GM12891 (cell line): Measurements from ENCODE around the gene BTBD2.

Source experiments
- DNase-seq: peaks from one replicate; pipeline ENCODE4 v3.0.0; 2011; ENCODE audit warnings: low spot score; ENCODE audit not compliant: insufficient read length
- FAIRE-seq: peaks from 2 replicates; lab custom pipeline; 2011; peaks lifted over from hg19 to GRCh38; lab: Jason Lieb, UNC
- PAX5 ChIP-seq: IDR thresholded peaks from 2 replicates; pipeline ENCODE4 v1.6.1; 2011; ENCODE audit warnings: low read length, moderate library complexity, mild to moderate bottlenecking; ENCODE audit not compliant: insufficient read depth, severe bottlenecking
- POLR2A ChIP-seq: IDR thresholded peaks from 2 replicates; pipeline ENCODE4 v1.6.1; 2011; ENCODE audit warnings: low read depth, low read length, control low read depth
- POLR2AphosphoS5 ChIP-seq: IDR thresholded peaks from 2 replicates; pipeline ENCODE4 v1.6.1; 2011; ENCODE audit warnings: low read depth, low read length, control low read depth
- POU2F2 ChIP-seq: IDR thresholded peaks from 2 replicates; pipeline ENCODE4 v1.6.1; 2011; ENCODE audit warnings: low read depth, mild to moderate bottlenecking, control low read depth, low read length, moderate library complexity
- SPI1 ChIP-seq: IDR thresholded peaks from 2 replicates; pipeline ENCODE4 v1.6.1; 2011; ENCODE audit warnings: low read depth, low read length, control low read depth
- TAF1 ChIP-seq: IDR thresholded peaks from 2 replicates; pipeline ENCODE4 v1.6.1; 2011; ENCODE audit warnings: low read depth, low read length, control low read depth

The BTBD2 gene

DNA sequence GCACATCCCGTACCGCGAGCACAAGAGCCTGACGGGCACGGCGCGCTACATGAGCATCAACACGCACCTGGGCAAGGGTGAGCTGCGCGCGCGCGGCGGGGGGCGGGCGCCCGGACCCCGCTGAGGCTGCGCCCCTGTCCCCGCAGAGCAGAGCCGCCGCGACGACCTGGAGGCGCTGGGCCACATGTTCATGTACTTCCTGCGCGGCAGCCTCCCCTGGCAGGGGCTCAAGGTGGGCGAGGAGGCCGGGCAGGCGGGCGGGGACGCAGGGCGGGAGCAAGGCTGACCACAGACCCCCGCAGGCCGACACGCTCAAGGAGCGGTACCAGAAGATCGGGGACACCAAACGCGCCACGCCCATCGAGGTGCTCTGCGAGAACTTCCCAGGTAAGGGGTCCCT lies 36.5 kb downstream of the BTBD2 start:
- no peak for DNase-seq
- FAIRE-seq: no peak
- TF ChIP-seq POU2F2: no peak
- TF ChIP-seq TAF1: no peak
- no peak for TF ChIP-seq POLR2AphosphoS5
- no peak for TF ChIP-seq POLR2A
- no peak for TF ChIP-seq SPI1
- no peak for TF ChIP-seq PAX5

DNA sequence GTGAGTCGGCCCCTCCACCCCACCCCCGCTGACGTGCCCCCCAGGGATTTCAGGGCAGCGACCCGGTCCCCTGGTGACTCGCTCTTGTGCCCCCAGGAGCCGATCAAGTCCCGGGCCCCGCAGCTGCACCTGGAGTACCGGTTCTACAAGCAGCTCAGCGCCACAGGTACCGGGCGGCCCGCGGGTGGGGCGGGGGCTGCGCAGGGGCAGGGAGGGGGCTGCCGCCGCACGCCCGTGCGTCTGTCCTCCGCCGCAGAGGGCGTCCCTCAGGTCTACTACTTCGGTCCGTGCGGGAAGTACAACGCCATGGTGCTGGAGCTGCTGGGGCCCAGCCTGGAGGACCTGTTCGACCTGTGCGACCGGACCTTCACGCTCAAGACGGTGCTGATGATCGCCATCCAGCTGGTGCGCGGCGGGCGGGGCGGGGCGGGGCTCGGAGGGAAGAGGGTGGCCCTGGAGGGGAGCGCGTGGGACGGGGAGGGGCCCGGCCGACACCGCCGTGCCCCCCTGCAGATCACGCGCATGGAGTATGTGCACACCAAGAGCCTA lies 37.1 kb downstream of the BTBD2 start:
- DNase-seq (no peak), FAIRE-seq (no peak)
- TF ChIP-seq SPI1: no peak
- no peak for TF ChIP-seq PAX5

GRCh38 chr19:1977120-1977519 lies 38.4 kb downstream of the BTBD2 start:
- DNase-seq (no peak), FAIRE-seq (no peak)
- no peak for TF ChIP-seq POU2F2
- TF ChIP-seq TAF1: no peak
- TF ChIP-seq POLR2A: no peak
- TF ChIP-seq SPI1: no peak
- no peak for TF ChIP-seq POLR2AphosphoS5
- TF ChIP-seq PAX5: no peak

DNA sequence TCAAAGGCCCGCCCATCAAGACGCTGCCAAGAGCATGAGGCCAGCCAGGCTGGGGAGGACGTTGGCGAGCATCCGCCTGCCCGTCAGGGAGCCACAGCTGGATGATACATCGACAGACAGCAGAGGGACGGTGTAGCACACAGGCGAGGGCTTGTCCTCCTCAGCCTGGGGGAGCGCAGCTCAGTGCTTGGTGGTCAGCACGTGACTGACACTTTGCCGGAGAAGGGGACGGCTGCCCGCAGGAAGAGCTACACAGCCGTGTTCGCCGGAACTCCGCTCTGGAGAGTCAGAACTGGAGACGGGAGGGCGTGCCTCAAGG lies 40.4 kb downstream of the BTBD2 start:
- DNase-seq (no peak), FAIRE-seq (no peak)
- TF ChIP-seq POLR2AphosphoS5: no peak
- no peak for TF ChIP-seq POLR2A
- no peak for TF ChIP-seq POU2F2

DNA sequence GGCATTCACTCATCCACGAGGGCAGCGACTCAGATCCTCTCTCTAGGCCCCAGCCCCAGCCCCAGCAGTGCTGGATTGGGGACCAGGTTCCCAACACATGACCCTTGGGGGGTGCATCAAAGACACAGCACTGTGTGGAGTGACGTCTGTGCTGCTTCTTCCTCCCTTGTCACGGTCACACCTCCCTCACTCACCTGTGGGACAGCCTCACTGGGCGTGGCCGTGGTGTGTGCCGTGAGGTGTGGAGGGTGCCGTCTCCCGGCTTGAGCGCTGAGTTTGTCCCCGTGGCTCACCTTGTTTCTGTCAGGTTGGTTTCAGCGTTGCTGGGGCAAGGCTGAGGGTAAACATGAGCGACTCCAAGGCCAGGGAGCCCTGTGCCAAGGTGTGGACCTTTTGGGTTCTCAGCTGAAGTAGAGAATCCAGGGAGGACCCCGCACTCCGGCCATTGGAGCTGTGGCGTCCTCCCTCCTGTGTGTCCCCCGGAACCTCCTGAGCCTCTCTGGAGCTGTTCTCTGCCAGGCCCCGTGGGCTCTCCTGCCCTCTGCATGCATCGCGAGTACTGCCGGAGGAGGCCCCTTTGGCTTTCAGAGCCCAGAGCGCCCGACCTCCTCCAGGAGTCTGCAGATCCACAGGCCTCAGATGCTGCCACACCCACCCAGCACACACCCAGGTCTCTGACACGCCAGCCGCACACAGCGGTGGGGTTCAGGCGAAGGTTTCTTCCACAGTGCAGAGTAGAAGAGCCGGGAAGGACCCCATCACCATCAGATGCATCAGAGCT lies 40.9 kb downstream of the BTBD2 start:
- TF ChIP-seq POLR2A (no peak), PAX5 (no peak), POLR2AphosphoS5 (no peak), POU2F2 (no peak), SPI1 (no peak)
- no peak for FAIRE-seq
- no peak for DNase-seq

DNA sequence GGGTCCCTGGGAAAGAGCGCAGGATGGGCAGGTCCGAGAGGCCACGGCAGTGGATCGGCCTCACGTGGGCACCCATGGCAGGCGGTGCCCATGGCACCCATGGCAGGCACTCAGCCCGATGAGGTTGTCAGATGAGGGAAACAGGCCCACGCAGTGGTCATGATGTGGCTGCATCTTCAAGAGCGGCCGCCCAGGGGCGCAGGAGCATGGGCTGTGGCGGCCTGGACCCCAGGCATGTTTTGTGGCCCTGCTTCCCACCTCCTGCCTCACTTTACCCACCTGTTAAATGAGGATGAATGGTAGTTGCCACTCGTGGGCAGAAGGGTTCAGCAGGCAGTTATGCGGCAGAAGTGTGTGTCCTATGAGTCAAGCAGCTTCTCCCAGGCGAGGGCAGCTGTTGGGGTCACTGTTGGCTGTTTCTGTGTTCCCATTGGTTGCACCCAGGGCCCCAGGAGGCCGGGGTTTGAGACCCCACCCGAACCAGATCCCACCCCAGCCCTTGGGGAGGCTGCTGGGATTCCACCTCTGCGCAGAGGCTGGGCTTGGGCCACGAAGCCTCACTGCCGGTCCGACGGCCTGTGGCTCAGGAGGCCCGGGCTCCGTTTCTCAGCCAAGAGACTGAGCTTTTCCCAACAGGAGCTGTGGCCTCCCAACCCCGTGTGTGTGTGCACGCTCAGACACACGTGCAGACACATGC lies 44.6 kb downstream of the BTBD2 start:
- no peak for TF ChIP-seq POU2F2
- TF ChIP-seq SPI1: no peak
- TF ChIP-seq POLR2AphosphoS5: no peak
- TF ChIP-seq PAX5: no peak
- no peak for TF ChIP-seq TAF1
- TF ChIP-seq POLR2A: no peak
- FAIRE-seq (no peak), DNase-seq (no peak)

DNA sequence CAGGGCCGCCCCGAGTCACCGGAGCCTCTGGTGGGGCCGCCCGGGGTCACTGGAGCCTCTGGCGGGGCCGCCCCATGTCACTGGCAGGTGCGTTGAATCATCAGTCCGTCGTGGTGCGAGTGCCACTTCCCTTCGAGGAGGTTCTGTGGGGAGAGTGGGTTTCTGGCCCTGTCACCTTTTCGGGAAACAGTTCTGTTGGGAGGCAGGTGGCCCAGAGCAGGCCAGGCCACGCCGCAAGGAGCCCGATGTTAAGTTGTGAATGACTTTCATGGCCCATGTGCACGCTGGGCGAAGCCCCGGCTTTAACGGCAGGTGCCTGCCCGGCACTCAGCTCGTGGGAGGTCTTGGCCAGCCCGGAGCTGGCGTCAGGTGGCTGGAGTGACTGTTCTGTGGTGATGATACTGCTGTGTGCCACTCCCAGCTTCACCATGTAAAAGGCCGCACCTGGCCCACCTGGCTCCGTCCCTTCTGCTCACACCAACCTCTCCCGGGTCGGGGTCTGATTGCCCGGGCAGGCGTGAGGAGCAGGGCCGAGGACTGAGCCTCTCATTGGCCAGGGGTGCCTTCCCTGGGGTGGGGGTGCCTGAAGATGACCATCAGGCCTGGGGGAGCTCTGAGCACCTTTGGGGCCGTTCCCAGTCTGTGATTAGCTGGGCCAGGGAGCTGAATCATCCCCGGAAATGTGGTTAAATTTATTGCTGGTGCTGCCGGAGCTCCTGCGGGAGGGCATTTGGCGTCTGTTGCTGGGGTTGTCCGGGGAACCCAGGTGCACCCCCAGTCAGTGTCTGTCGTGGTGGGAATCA lies 45.3 kb downstream of the BTBD2 start:
- FAIRE-seq (no peak), DNase-seq (no peak)
- TF ChIP-seq POLR2AphosphoS5 (no peak), POLR2A (no peak), POU2F2 (no peak), SPI1 (no peak), TAF1 (no peak), PAX5 (no peak)

DNA sequence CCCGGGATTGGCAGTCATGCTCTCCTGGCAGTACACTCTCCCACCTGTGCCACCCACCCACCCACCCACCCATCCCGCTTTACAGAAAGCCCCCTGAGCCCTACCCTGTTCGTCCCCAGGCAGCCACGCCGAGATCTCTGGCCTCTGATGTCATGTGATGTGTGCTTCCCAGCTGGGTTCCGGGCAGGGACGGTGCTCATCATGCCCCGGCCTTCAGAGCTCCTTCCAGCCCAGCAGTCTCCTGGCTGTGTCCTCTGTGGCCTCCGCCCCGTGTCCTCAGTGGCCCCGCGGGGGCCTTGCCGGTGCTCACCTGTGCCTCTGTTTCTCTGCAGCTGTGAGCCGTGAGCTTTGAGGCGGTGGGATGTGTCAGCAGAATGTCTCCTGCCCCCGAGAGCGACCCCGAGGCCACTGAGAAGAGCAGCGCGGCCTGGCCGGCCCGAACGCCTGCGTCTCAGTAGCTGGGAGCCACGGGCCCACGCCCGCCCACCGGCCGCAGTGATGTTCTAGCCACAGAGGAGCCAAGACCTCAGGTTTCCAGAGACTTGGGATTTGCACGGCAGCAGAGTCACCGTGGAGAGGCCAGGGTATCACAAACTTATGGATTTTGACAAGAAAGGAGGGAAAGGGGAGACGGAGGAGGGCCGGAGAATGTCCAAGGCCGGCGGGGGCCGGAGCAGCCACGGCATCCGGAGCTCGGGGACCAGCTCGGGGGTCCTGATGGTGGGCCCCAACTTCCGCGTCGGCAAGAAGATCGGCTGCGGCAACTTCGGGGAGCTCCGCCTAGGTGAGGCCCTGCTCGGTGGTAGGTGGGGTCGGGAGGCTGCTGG lies 46.1 kb downstream of the BTBD2 start:
- no peak for TF ChIP-seq POLR2A
- no peak for TF ChIP-seq POU2F2
- TF ChIP-seq PAX5: no peak
- no peak for TF ChIP-seq POLR2AphosphoS5
- no peak for DNase-seq
- no peak for FAIRE-seq

DNA sequence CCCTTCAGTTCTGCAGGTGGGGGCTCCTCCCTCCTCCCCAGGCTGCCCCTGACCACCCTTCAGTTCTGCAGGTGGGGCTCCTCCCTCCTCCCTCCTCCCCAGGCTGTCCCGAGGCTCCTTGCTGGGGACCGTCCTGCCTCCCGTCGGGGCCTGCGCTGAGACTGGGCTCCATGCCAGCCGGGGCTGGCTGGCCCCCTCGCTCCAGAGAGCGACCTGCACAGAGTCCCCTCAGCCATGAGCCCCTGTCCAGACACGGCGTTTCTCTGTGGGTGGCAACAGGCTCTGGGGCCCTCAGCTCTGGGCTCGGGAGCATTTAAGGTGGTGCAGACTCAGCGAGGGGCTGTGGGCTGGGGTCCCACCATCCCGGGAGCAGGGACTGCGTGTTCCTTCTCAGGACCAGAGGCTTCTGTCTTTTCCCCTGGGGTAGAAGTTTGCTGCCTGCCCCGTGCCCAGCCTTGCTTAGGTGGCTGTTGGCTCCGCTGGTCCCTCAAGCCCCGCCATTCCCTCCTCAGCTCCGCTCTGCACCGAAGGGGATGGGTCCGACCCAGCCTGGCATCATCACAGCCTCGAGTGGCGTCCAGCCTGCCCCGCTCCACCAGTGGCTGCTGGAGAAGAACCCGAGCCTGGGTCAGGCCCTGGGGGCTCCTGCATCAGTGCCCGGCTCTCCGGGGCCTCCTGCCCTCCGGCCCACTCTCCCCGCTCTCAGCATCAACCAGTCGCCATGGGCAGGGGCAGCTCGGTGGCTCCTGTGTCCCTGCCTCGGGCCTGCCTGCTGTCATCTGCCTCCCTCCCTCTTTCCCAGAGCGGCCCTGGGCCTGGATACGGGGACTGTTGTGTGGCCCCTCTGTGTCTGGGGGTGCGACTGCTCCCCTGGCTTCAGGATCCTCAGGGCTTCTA lies 47.0 kb downstream of the BTBD2 start:
- no peak for FAIRE-seq
- no peak for DNase-seq
- no peak for TF ChIP-seq SPI1
- no peak for TF ChIP-seq POU2F2
- no peak for TF ChIP-seq POLR2A
- TF ChIP-seq POLR2AphosphoS5: no peak
- TF ChIP-seq PAX5: no peak
- TF ChIP-seq TAF1: no peak
